Measurements from ENCODE around the gene SPAG8.

DNA sequence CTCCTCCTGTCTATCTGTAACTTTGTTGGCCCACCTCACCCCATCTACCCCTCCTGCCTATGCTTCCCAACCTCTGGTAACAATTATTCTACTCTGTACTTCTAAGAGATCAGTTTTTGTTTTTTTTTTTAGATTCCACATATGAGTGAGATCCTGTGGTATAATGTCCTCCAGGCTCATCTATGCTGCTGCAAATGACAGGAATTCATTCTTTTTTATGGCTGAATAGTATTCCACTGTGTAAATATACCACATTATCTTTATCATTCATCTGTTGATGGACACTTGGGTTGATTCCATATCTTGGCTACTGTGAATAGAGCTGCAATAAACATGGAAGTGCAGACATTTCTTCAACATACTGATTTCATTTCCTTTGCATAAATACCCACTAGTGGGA, 28.6 kb downstream of the SPAG8 start:
- TF ChIP-seq ZSCAN29 (IDR thresholded peaks at IDR 0.05) = no peak
- no peak for TF ChIP-seq CBFB (IDR thresholded peaks at IDR 0.05; ENCODE audit: low read depth)
- TF ChIP-seq, protein P1, sequence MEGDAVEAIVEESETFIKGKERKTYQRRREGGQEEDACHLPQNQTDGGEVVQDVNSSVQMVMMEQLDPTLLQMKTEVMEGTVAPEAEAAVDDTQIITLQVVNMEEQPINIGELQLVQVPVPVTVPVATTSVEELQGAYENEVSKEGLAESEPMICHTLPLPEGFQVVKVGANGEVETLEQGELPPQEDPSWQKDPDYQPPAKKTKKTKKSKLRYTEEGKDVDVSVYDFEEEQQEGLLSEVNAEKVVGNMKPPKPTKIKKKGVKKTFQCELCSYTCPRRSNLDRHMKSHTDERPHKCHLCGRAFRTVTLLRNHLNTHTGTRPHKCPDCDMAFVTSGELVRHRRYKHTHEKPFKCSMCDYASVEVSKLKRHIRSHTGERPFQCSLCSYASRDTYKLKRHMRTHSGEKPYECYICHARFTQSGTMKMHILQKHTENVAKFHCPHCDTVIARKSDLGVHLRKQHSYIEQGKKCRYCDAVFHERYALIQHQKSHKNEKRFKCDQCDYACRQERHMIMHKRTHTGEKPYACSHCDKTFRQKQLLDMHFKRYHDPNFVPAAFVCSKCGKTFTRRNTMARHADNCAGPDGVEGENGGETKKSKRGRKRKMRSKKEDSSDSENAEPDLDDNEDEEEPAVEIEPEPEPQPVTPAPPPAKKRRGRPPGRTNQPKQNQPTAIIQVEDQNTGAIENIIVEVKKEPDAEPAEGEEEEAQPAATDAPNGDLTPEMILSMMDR (IDR thresholded peaks at IDR 0.05 in 2 of 3, conservative IDR thresholded peaks at IDR 0.05 in 1 of 3; ENCODE audit: control insufficient read depth in 2 of 3, extremely low read depth in 1 of 3, insufficient read depth in 1 of 3, low read depth in 3 of 3, low read length in 3 of 3) = no peak
- no peak for TF ChIP-seq TAF1 (IDR thresholded peaks at IDR 0.05; ENCODE audit: borderline replicate concordance, low read depth, low read length)
- no peak for TF ChIP-seq CBX5 (IDR thresholded peaks at IDR 0.05; ENCODE audit: low read depth)
- TF ChIP-seq POLR2A (IDR thresholded peaks at IDR 0.05; ENCODE audit: low read depth, low read length) = no peak
- TF ChIP-seq CREB1 (IDR thresholded peaks at IDR 0.05; ENCODE audit: low read depth) = no peak
- no peak for TF ChIP-seq GABPA (IDR thresholded peaks at IDR 0.05; ENCODE audit: low read depth)

Data from GM12878 (cell line).